MCF 10A (cell line): ENCODE data around the gene TCERG1L. TPM values are rescaled to one million over a fixed set of nuclear protein-coding genes. Genes with fewer than 3 reads are reported as not detected.

Experiments used
- Bru-seq: library from RNA; stranded (reverse); fragments of 400-500 nt; gene quantifications from one replicate; lab custom pipeline; 2021; lab: Mats Ljungman, UMichigan
- BruChase-seq, 2 experiments: library from RNA; stranded (reverse); fragments of 400-500 nt; gene quantifications; one replicate each; lab custom pipeline; 2021; lab: Mats Ljungman, UMichigan
- BruUV-seq: library from RNA; stranded (reverse); fragments of 400-500 nt; replicated peaks from 2 replicates; lab custom pipeline; 2021; lab: Mats Ljungman, UMichigan
- CTCF ChIA-PET: fragments of 300-600 bp; sonication (Branson Sonifier 250); formaldehyde crosslinking; extraction: SDS; loops from one replicate; lab custom pipeline; 2021; ENCODE audit warnings: antibody characterized with exemption, inconsistent platforms; lab: Yijun Ruan, JAX
- POLR2A ChIA-PET: fragments of 300-600, 350-650 bp; sonication (Branson Sonifier 250); formaldehyde crosslinking; extraction: SDS; loops from one replicate; lab custom pipeline; 2020; ENCODE audit warnings: antibody characterized with exemption, inconsistent platforms; lab: Yijun Ruan, JAX
- DNase-seq: peaks from one replicate; pipeline ENCODE4 v3.0.0-alpha.2; 2018; ENCODE audit not compliant: unreplicated experiment
- H3K27ac Mint-ChIP-seq: one replicate; pipeline ENCODE4 v1.8.0; 2022; ENCODE audit warnings: mild to moderate bottlenecking, low read depth, mixed read lengths; ENCODE audit not compliant: unreplicated experiment
- H3K27me3 Mint-ChIP-seq: one replicate; pipeline ENCODE4 v1.8.0; 2022; ENCODE audit warnings: mixed read lengths; ENCODE audit not compliant: insufficient read depth, unreplicated experiment
- H3K36me3 Mint-ChIP-seq: one replicate; pipeline ENCODE4 v1.8.0; 2022; ENCODE audit warnings: mild to moderate bottlenecking, moderate library complexity, mixed read lengths; ENCODE audit not compliant: insufficient read depth, unreplicated experiment
- H3K4me1 Mint-ChIP-seq: one replicate; pipeline ENCODE4 v1.8.0; 2022; ENCODE audit warnings: mixed read lengths; ENCODE audit not compliant: insufficient read depth, unreplicated experiment
- H3K4me3 Mint-ChIP-seq: one replicate; pipeline ENCODE4 v1.8.0; 2022; ENCODE audit warnings: mild to moderate bottlenecking, moderate library complexity, mixed read lengths; ENCODE audit not compliant: unreplicated experiment
- H3K9me3 Mint-ChIP-seq: one replicate; pipeline ENCODE4 v1.8.0; 2022; ENCODE audit warnings: mixed read lengths; ENCODE audit not compliant: unreplicated experiment
- CTCF ChIP-seq: fragments of 200-600 bp; IDR thresholded peaks from one replicate; pipeline ENCODE4 v1.8.0; 2022; ENCODE audit warnings: antibody characterized with exemption, mild to moderate bottlenecking; ENCODE audit not compliant: unreplicated experiment
- intact Hi-C: fragments of 100-400 bp; cut with micrococcal nuclease; formaldehyde crosslinking; loops from 2 replicates; pipeline ENCODE4 v1.14.1; 2022
- long read RNA-seq: library from polyadenylated mRNA; stranded (forward); transcript quantifications from one replicate; pipeline ENCODE4 v2.0.0, GENCODE V29; 2022
- total RNA-seq: library from RNA; stranded (reverse); gene quantifications from 2 replicates; pipeline ENCODE4 v1.2.3, GENCODE V29; 2022

Gene TCERG1L
- total RNA-seq (not detected in 2 replicates), Bru-seq, nascent RNA (percentile 1 among the genes with signal in this experiment), BruChase-seq, experiment 1, labeled RNA remaining after a 6-hour chase (not detected), BruChase-seq, experiment 2, labeled RNA remaining after a 2-hour chase (percentile 0 among the genes with signal in this experiment)
- long read RNA-seq = 0 reads

GRCh38 chr10:131311661-131312477, at the start of gene TCERG1L:
Gene TCERG1L (minus strand): TSS chr10:131311721. CDS start chr10:131311635, 86 bp downstream.
- Mint-ChIP-seq H3K4me1 (no peaks in the 10 kb centered on the region), H3K36me3 (no peaks in the 10 kb centered on the region), H3K4me3 (no peak within 1 kb of the TSS), H3K9me3 (peaks cover 24% of the 10 kb centered on the region), H3K27ac (no peak within 1 kb of the TSS), H3K27me3 (no peaks in the 10 kb centered on the region)
- ChIA-PET POLR2A (no interaction called here), CTCF (interaction anchor here (0.6 kb wide), 1 partner anchor 848 kb away, joined by 3 read pairs; no protein-coding TSS in a partner anchor)
- no peak for DNase-seq
- no peak for TF ChIP-seq CTCF
- intact Hi-C loops = no loop called here
- no TSS peak for BruUV-seq

DNA sequence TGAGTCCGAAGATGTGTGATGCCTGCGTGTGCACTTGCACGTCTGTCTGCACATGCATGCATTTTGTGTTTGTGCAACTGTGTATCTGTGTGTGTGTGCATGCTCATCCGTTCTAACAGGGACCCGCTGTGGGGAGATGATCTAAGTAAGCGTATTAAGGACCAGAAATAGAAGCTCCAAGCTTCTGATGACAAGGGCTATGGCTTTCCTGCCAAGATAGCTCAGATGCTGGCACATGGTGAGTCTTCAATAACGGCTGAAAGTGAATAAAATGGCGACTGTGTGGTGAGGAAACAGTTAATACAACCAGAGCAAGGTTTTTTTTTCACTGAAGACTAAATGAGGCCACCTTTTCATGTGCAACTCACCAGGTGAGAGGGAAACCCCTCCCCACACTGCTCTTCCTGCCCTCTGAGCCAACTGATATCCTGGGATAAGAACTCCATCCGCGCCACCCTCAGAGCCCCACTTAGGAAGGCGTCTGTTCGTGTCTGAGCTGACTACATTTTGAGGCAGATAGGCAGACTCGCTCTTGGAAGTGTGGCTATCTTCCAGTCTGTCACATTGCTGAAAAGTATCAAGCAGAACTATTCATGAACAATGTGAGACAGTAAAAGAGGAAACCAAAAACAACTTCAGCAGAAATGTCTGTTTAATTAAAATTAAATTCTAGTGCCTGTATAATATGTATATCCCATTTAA, 47.4 kb upstream of the TCERG1L start:
- Mint-ChIP-seq H3K36me3 (peaks cover 6% of the 10 kb centered on the region), H3K27me3 (no peaks in the 10 kb centered on the region), H3K27ac (no peak overlapping the region), H3K9me3 (peaks cover 43% of the 10 kb centered on the region), H3K4me3 (no peak overlapping the region), H3K4me1 (no peaks in the 10 kb centered on the region)
- BruUV-seq = no TSS peak
- ChIA-PET CTCF (interaction anchor here (0.6 to 0.7 kb wide), 3 partner anchors 17 to 484 kb away, joined by 3 to 4 read pairs (median 3); no protein-coding TSS in a partner anchor), POLR2A (no interaction called here)
- intact Hi-C loops = no loop called here
- no peak for DNase-seq
- no peak for TF ChIP-seq CTCF

DNA sequence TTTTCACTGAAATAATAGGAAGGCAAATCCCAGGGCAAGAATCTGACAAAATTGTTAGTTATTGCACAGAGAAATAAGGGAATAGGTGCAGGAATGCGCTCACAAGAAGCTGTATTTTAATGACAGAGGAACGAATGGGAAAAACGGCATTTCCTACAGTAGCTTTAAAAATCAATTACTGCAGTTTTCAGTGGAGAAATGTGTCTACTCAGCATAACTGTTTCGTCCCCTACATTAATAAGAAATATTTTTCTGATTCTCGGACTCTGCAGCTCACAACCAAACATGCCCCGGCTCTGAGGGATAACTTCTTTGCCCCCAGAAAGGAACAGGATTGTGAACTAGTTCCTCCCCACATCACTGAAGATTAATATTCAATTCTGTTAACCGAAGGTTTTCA, 44.9 kb upstream of the TCERG1L start:
- ChIA-PET POLR2A (no interaction called here), CTCF (interaction anchor here (0.6 to 0.7 kb wide), 3 partner anchors 190 to 486 kb away, joined by 3 read pairs; no protein-coding TSS in a partner anchor)
- DNase-seq = no peak
- Mint-ChIP-seq H3K36me3 (peaks cover 6% of the 10 kb centered on the region), H3K4me1 (no peaks in the 10 kb centered on the region), H3K4me3 (no peak overlapping the region), H3K9me3 (peaks cover 27% of the 10 kb centered on the region), H3K27me3 (no peaks in the 10 kb centered on the region), H3K27ac (no peak overlapping the region)
- no TSS peak for BruUV-seq
- no peak for TF ChIP-seq CTCF
- intact Hi-C loops = no loop called here

GRCh38 chr10:131355881-131356280, 44.4 kb upstream of the TCERG1L start:
- H3K9me3 Mint-ChIP-seq = peaks cover 26% of the 10 kb centered on the region
- DNase-seq = no peak
- no peak overlapping the region for H3K4me3 Mint-ChIP-seq
- intact Hi-C loops = no loop called here
- H3K27ac Mint-ChIP-seq = no peak overlapping the region
- ChIA-PET POLR2A (no interaction called here), CTCF (interaction anchor here (0.6 to 0.7 kb wide), 2 partner anchors 64 to 485 kb away, joined by 3 read pairs; no protein-coding TSS in a partner anchor)
- H3K4me1 Mint-ChIP-seq = no peaks in the 10 kb centered on the region
- H3K27me3 Mint-ChIP-seq = no peaks in the 10 kb centered on the region
- no peak for TF ChIP-seq CTCF
- H3K36me3 Mint-ChIP-seq = peaks cover 6% of the 10 kb centered on the region
- BruUV-seq = no TSS peak
